ENCODE results near the gene ZNF579.

The ZNF579 gene

GRCh38 chr19:55544014-55544413, 36.6 kb downstream of the ZNF579 start:
- CTCF ChIA-PET = no interaction called here
- POLR2A ChIA-PET = no interaction called here
- no peak for TF ChIP-seq CTCF (IDR thresholded peaks at IDR 0.05; ENCODE audit: insufficient read depth, low read length, missing control alignments)
- no peak for DNase-seq (ENCODE audit: low read depth, low spot score)
- no peak overlapping the region for H3K4me3 ChIP-seq (ENCODE audit: low read depth, low read length)

DNA sequence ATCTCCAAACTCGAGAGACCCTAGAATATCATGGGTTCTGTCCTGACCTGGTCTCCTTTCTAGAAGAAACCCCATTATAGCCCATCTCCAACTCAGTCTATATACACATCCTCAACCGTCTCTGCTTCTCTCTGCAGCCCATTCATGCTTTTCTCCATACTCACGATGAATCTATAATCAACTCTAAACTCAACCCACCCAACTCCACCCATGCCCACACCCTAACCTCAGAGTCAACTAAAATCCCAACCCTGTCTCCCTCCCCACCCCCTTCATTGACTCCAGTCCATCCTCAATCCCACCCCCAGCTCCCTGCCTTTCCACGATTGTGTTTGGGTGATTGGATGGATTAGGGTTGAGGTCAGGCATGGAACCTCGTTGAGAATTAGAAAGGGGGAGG, 37.1 kb downstream of the ZNF579 start:
- CTCF ChIA-PET = no interaction called here
- POLR2A ChIA-PET = no interaction called here
- DNase-seq (ENCODE audit: low read depth, low spot score) = no peak
- no peak for TF ChIP-seq CTCF (IDR thresholded peaks at IDR 0.05; ENCODE audit: insufficient read depth, low read length, missing control alignments)
- H3K4me3 ChIP-seq (ENCODE audit: low read depth, low read length) = no peak overlapping the region

- no peak overlapping the region for H3K4me3 ChIP-seq (ENCODE audit: low read depth, low read length)
- DNase-seq (ENCODE audit: low read depth, low spot score) = no peak
- TF ChIP-seq CTCF (IDR thresholded peaks at IDR 0.05; ENCODE audit: insufficient read depth, low read length, missing control alignments) = no peak
- ChIA-PET CTCF (no interaction called here), POLR2A (no interaction called here)
Observed at GRCh38 chr19:55542292-55542855, 38.3 kb downstream of the ZNF579 start.

GRCh38 chr19:55541091-55541490, 39.6 kb downstream of the ZNF579 start:
- no peak for TF ChIP-seq CTCF (IDR thresholded peaks at IDR 0.05; ENCODE audit: insufficient read depth, low read length, missing control alignments)
- no peak overlapping the region for H3K4me3 ChIP-seq (ENCODE audit: low read depth, low read length)
- DNase-seq (ENCODE audit: low read depth, low spot score) = no peak
- CTCF ChIA-PET = interaction anchor here (0.8 to 1.1 kb wide), 3 partner anchors 21 to 47 kb away, joined by 3 read pairs; no protein-coding TSS in a partner anchor
- POLR2A ChIA-PET = no interaction called here

- POLR2A ChIA-PET = no interaction called here
- CTCF ChIA-PET = interaction anchor here (0.8 to 1.1 kb wide), 2 partner anchors 20 to 37 kb away, joined by 3 read pairs; no protein-coding TSS in a partner anchor
- no peak for TF ChIP-seq CTCF (IDR thresholded peaks at IDR 0.05; ENCODE audit: insufficient read depth, low read length, missing control alignments)
- no peak overlapping the region for H3K4me3 ChIP-seq (ENCODE audit: low read depth, low read length)
- no peak for DNase-seq (ENCODE audit: low read depth, low spot score)
Observed at GRCh38 chr19:55540619-55541018, 40.0 kb downstream of the ZNF579 start.

DNA sequence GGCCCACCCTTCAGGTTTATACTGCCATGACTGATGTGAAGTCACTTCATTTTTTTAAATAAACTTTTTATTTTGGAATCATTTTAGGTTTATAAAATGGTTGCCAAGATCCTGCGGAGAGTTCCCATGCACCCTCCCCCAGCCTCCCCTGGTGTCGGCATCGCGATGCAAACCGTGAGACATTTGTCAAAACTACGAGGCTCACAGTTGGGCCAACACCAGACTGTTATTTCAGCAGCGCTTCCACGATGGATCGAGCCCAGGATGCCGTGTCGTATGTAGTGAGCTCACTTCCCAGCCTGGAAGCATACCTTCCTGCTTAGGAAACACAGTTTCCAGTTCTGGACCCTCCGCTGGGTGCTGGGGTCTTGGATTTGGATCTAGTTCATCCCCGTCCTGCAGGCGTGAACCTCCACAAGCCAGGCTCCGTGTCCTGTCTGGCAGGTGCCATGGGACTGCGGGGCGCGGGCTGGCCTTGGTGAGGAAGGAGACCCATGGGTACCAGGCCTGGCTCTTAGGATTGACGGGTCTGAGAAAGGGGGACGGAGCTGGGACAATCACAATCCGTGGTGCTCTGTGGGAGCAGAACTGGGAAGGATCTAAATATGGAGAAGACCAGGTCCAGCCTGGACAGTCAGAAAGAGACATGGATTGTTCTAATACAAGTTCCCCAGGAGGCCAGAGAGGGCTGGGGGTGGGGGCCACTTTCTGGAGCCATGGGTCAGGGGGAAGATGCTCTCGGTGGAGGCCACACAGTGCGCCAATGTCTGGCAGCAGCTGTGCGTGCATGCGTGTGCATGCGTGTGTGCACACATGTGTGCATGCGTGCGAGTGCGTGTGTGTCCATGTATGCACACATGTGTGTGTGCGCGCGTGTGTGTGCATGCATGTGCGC, 41.3 kb downstream of the ZNF579 start:
- POLR2A ChIA-PET = no interaction called here
- CTCF ChIA-PET = interaction anchor here (1.8 kb wide), 1 partner anchor 13 kb away, joined by 4 read pairs; no protein-coding TSS in a partner anchor
- DNase-seq (ENCODE audit: low read depth, low spot score) = no peak

More for the DNA sequence above, 41.3 kb downstream of the ZNF579 start:
- TF ChIP-seq CTCF (IDR thresholded peaks at IDR 0.05; ENCODE audit: insufficient read depth, low read length, missing control alignments) = no peak
- H3K4me3 ChIP-seq (ENCODE audit: low read depth, low read length) = no peak overlapping the region

Data from AG04449 (cell line).